Measurements from ENCODE around the gene MMP17. TPM values are rescaled to one million over a fixed set of nuclear protein-coding genes. Genes with fewer than 3 reads are reported as not detected.
A peak's percentile ranks its signal among the peaks of the same experiment; 100 is the strongest.

Gene MMP17
- 0.52 and 0.89 TPM in 2 replicates for total RNA-seq

DNA sequence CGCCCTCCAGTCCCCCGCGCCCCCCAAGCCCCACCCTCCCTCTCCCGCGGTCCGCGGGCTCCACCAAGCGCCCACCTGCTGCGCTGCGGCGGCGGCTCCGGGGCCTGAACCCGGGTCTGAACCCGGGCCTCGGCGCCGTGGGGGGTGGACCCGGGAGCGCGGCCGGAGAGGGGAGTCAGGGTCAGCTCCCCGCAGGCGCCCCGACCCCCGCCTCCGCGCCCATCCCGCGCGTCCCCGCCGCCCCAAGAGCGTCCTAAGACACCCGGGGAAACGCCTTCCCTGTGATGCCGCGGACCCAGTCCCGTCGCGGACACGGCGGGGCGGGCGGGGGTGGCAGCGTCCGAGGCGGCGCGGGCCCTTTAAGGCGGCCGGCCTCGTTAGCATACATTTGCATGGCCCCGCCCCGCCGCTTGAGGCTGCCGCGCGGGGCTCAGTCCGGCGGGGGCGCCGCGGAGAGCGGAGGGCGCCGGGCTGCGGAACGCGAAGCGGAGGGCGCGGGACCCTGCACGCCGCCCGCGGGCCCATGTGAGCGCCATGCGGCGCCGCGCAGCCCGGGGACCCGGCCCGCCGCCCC, at the start of gene MMP17:
TSS of gene MMP17 (plus strand) at position 433 of the 574 bp plus-strand sequence. CDS start at position 535, 102 bp downstream.
- peak; percentile 82 for DNase-seq

DNA sequence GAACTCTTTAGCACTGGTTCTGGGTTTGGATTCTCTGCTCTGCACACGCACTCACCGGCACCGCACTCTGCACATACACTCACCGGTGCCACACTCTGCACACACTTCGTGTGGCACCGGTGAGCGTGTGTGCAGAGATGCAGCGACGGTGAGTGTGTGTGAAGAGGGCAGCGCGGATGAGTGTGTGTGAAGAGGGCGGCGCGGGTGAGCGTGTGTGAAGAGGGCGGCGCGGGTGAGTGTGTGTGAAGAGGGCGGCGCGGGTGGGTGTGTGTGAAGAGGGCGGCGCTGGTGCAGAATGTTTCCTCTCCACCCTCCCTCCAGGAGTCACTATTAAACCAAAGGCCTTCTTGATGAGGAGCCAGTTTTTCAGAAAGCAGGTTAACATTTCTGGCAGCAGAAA, 49.2 kb upstream of the MMP17 start:
- H3K27ac Mint-ChIP-seq, result no peak overlapping the region
- peaks cover 19% of the 10 kb centered on the region for H3K4me1 Mint-ChIP-seq
- peaks cover 39% of the 10 kb centered on the region for H3K36me3 Mint-ChIP-seq (ENCODE audit: low read depth)
- no peaks in the 10 kb centered on the region for H3K27me3 Mint-ChIP-seq
- no peaks in the 10 kb centered on the region for H3K9me3 Mint-ChIP-seq
- no peak overlapping the region for H3K4me3 Mint-ChIP-seq
- no peak for DNase-seq
- intact Hi-C loops (cut with micrococcal nuclease), result no loop called here

More for the DNA sequence above, at the start of gene MMP17:
- intact Hi-C loops (cut with micrococcal nuclease), result no loop called here
- Mint-ChIP-seq H3K9me3 (no peaks in the 10 kb centered on the region), H3K27me3 (peaks cover 40% of the 10 kb centered on the region), H3K4me1 (peaks cover 5% of the 10 kb centered on the region), H3K27ac (no peak within 1 kb of the TSS), H3K4me3 (peak within 1 kb of the TSS; percentile 72), H3K36me3 (ENCODE audit: low read depth) (no peaks in the 10 kb centered on the region)

DNA sequence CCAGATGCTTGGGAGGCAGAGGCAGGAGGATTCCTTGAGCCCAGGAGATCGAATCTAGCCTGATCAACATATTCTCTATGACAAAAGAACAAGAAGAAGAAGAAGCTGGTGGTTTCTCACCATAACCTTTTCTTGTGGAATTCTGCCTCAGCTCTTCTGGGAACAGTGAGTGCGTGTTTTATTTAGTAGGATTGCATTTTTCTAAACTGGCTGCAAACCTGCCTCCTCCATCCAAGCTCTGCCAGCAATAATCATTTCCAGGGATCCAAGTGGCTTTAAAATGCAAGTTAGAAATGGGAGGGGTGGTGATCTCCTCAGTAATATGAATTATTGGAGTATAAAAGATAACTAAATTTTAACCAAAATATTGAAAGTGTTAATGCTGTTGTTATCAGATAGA, 46.1 kb upstream of the MMP17 start:
- Mint-ChIP-seq H3K4me1 (peaks cover 6% of the 10 kb centered on the region), H3K9me3 (no peaks in the 10 kb centered on the region), H3K27ac (no peak overlapping the region), H3K27me3 (no peaks in the 10 kb centered on the region), H3K36me3 (ENCODE audit: low read depth) (peaks cover 44% of the 10 kb centered on the region), H3K4me3 (no peak overlapping the region)
- intact Hi-C loops (cut with micrococcal nuclease), result no loop called here
- no peak for DNase-seq

- H3K36me3 Mint-ChIP-seq (ENCODE audit: low read depth), result peaks cover 36% of the 10 kb centered on the region
- H3K4me1 Mint-ChIP-seq, result peaks cover 5% of the 10 kb centered on the region
- no peaks in the 10 kb centered on the region for H3K9me3 Mint-ChIP-seq
- no peak overlapping the region for H3K27ac Mint-ChIP-seq
- H3K27me3 Mint-ChIP-seq, result no peaks in the 10 kb centered on the region
- no peak for DNase-seq
- no peak overlapping the region for H3K4me3 Mint-ChIP-seq
- intact Hi-C loops (cut with micrococcal nuclease), result no loop called here
Observed at GRCh38 chr12:131783915-131784541, 44.2 kb upstream of the MMP17 start.

- peaks cover 4% of the 10 kb centered on the region for H3K4me1 Mint-ChIP-seq
- no peak for DNase-seq
- no peak overlapping the region for H3K4me3 Mint-ChIP-seq
- H3K36me3 Mint-ChIP-seq (ENCODE audit: low read depth), result peaks cover 43% of the 10 kb centered on the region
- no peaks in the 10 kb centered on the region for H3K9me3 Mint-ChIP-seq
- intact Hi-C loops (cut with micrococcal nuclease), result no loop called here
- no peaks in the 10 kb centered on the region for H3K27me3 Mint-ChIP-seq
- peak overlapping the region; percentile 68 for H3K27ac Mint-ChIP-seq
Observed at GRCh38 chr12:131784909-131785762, 43.1 kb upstream of the MMP17 start.

DNA sequence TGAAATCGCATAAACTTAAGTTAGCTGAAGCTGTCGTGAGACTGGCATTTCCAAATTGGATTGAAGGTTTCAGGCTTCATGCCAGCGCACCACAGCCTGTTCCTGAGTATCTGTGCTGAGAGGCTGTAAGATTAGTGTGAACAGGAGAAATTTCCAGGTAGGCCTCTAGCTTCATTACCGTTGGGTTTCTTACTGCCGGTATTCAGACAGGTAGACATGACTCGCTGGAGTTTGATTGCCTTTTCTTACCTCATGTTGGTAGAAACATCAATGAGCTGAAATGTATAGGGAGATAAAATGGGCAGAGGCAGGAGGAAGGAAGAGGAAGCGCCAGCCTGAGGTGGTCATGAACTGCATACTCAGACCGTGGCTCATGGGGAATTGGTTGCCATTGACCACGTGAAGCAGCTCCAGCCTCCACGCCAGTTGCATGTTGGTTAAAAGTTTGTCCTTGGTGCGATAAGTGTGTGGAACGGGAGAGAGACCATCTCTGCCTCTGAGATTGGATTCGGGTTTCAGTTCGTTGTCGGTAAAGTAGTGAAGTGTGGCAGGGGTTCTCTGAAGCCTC, 42.3 kb upstream of the MMP17 start:
- no peaks in the 10 kb centered on the region for H3K27me3 Mint-ChIP-seq
- no peak overlapping the region for H3K27ac Mint-ChIP-seq
- no peak overlapping the region for H3K4me3 Mint-ChIP-seq
- intact Hi-C loops (cut with micrococcal nuclease), result no loop called here
- peaks cover 4% of the 10 kb centered on the region for H3K4me1 Mint-ChIP-seq
- no peak for DNase-seq
- peaks cover 46% of the 10 kb centered on the region for H3K36me3 Mint-ChIP-seq (ENCODE audit: low read depth)
- H3K9me3 Mint-ChIP-seq, result no peaks in the 10 kb centered on the region

DNA sequence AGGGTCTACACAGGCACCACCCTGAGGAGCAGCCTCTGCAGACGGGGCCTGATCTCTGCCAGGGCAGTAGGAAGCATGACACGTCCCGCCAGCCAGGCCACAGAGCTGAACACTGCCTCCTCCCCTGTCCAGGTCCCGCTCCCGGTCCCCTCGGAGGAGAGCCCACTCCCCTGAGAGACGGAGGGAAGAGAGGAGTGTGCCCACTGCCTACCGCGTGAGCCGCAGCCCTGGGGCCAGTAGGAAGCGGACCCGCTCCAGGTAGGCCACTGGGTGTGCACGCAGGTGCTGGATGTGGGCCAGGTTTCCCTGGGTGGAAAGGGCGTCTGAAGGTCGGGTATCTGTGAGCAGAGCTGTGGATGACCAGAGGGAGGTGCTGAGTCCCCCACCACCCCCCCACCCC, 41.9 kb upstream of the MMP17 start:
- DNase-seq, result no peak
- Mint-ChIP-seq H3K27me3 (no peaks in the 10 kb centered on the region), H3K4me1 (peaks cover 4% of the 10 kb centered on the region), H3K27ac (no peak overlapping the region), H3K4me3 (no peak overlapping the region), H3K9me3 (no peaks in the 10 kb centered on the region), H3K36me3 (ENCODE audit: low read depth) (peaks cover 51% of the 10 kb centered on the region)
- intact Hi-C loops (cut with micrococcal nuclease), result no loop called here

- H3K36me3 Mint-ChIP-seq (ENCODE audit: low read depth), result peaks cover 53% of the 10 kb centered on the region
- intact Hi-C loops (cut with micrococcal nuclease), result no loop called here
- no peak overlapping the region for H3K27ac Mint-ChIP-seq
- no peaks in the 10 kb centered on the region for H3K27me3 Mint-ChIP-seq
- no peak for DNase-seq
- peaks cover 4% of the 10 kb centered on the region for H3K4me1 Mint-ChIP-seq
- no peak overlapping the region for H3K4me3 Mint-ChIP-seq
- H3K9me3 Mint-ChIP-seq, result no peaks in the 10 kb centered on the region
Observed at GRCh38 chr12:131787143-131787660, 41.0 kb upstream of the MMP17 start.

DNA sequence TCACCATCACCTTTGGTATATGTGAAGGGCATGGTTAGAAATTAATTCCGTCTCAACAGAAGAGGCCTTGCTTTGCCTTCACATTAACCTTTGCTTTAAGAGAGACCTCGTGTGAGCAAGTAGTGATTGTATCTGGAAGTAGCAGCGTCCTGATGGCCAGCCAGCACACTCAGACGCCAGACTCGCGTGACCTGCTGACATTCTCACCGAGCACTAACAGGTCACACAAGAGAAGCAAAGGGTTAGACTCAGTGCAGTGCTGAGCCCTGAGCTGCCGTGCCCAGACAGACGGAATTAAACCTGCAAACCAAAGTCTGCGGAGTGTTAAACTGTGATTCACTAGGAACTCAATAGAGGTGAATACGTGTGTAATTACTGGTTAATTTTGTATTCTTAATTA, 40.1 kb upstream of the MMP17 start:
- no peak overlapping the region for H3K27ac Mint-ChIP-seq
- peaks cover 4% of the 10 kb centered on the region for H3K4me1 Mint-ChIP-seq
- H3K9me3 Mint-ChIP-seq, result no peaks in the 10 kb centered on the region
- no peaks in the 10 kb centered on the region for H3K27me3 Mint-ChIP-seq
- no peak for DNase-seq
- intact Hi-C loops (cut with micrococcal nuclease), result no loop called here
- no peak overlapping the region for H3K4me3 Mint-ChIP-seq
- H3K36me3 Mint-ChIP-seq (ENCODE audit: low read depth), result peaks cover 51% of the 10 kb centered on the region

DNA sequence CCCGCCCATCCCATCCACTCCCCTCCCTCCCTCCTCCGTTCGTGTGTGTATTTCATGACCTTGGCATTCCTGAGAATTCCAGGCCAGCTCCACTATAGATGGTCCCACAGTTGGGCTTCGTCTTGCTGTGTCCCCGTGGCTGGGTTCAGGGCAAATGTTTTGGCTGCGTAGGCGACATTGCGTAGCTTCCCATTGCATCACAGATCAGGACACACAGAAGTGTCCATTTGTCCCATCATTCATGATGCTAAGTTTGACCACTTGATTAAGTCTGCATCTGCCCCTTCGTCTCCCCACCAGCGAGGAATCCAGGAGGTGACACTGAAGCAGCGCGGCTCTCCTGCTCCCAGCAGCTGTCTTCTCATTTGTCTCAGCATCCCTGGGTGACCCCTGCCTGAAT, 38.6 kb upstream of the MMP17 start:
- Mint-ChIP-seq H3K4me3 (no peak overlapping the region), H3K9me3 (no peaks in the 10 kb centered on the region), H3K4me1 (no peaks in the 10 kb centered on the region), H3K36me3 (ENCODE audit: low read depth) (peaks cover 55% of the 10 kb centered on the region), H3K27ac (no peak overlapping the region), H3K27me3 (no peaks in the 10 kb centered on the region)
- DNase-seq, result no peak
- intact Hi-C loops (cut with micrococcal nuclease), result no loop called here

DNA sequence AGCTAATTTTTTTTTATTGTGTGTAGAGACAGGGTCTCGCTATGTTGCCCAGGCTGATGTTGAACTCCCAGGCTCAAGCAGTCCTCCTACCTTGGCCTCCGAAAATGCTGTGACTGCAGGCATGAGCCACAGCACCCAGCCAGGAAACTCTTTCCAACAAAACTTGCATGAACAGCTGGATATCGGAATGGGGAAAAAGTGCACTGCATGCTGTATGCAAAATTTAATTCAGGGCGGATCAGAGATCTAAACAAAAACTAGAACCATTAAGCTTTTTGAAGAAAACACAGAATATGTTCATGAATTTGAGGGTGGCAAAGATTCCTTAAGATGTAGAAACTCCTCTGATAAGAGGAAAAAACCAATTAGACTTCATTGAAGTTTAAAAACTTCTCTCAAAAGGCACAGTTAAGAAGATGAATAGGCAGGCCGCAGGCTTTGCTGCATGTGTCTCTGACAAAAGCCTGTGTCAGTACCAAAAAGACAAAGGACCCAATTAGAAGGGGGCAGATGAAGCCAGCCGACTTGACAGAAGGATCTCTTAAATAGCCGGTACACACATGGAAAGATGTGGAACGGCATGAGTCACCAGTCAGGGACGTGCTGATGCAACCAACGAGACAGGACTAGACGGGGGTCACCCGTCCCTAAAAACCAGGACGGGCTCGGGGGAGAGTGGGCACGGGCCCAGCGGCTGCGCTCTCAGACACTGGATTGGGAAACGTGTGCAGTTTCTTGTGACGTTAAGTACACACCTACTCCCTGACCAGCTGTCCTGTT, 34.8 kb upstream of the MMP17 start:
- Mint-ChIP-seq H3K27me3 (no peaks in the 10 kb centered on the region), H3K36me3 (ENCODE audit: low read depth) (peaks cover 53% of the 10 kb centered on the region), H3K27ac (no peak overlapping the region), H3K4me3 (no peak overlapping the region), H3K9me3 (no peaks in the 10 kb centered on the region), H3K4me1 (peaks cover 2% of the 10 kb centered on the region)
- intact Hi-C loops (cut with micrococcal nuclease), result no loop called here
- DNase-seq, result no peak

- intact Hi-C loops (cut with micrococcal nuclease), result no loop called here
- Mint-ChIP-seq H3K36me3 (ENCODE audit: low read depth) (peaks cover 56% of the 10 kb centered on the region), H3K9me3 (no peaks in the 10 kb centered on the region), H3K27ac (no peak overlapping the region), H3K4me3 (no peak overlapping the region), H3K4me1 (peaks cover 2% of the 10 kb centered on the region), H3K27me3 (no peaks in the 10 kb centered on the region)
- no peak for DNase-seq
Observed at GRCh38 chr12:131794061-131794460, 34.1 kb upstream of the MMP17 start.

DNA sequence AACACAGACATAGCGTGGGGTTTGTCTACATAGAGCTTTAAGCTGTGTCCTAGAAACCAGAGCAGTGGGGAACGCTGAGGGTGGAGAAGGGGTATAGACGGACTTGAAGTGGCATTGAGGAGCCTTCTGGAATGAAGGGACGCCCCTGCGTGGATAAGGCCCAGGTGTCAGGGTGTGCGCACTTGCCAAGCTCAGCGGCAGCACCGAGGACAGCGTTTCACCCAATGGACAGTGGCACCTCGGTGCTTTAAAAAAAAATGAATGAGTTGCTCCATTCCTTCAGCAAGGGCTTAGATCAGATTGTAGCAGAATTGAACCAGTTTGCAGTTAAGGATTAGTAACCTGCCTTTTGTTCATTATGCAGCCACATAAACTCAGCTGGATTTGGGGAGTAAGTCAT, 33.6 kb upstream of the MMP17 start:
- Mint-ChIP-seq H3K27ac (no peak overlapping the region), H3K27me3 (no peaks in the 10 kb centered on the region), H3K4me1 (peaks cover 2% of the 10 kb centered on the region), H3K4me3 (no peak overlapping the region), H3K9me3 (no peaks in the 10 kb centered on the region), H3K36me3 (ENCODE audit: low read depth) (peaks cover 55% of the 10 kb centered on the region)
- intact Hi-C loops (cut with micrococcal nuclease), result no loop called here
- no peak for DNase-seq

All from activated CD4-positive, alpha-beta T cell treated with anti-CD3 and anti-CD28 coated beads, Interleukin-2, amount 10 ng/mL, durations not matched to agents 24 days and 14 days (primary cell).